ENCODE results near the gene TJP2.
"Not testable (repeated sequence)": the region's sequence is repeated elsewhere in the genome, so short reads cannot be mapped to it uniquely, and the experiment has no call there.

Gene TJP2

DNA sequence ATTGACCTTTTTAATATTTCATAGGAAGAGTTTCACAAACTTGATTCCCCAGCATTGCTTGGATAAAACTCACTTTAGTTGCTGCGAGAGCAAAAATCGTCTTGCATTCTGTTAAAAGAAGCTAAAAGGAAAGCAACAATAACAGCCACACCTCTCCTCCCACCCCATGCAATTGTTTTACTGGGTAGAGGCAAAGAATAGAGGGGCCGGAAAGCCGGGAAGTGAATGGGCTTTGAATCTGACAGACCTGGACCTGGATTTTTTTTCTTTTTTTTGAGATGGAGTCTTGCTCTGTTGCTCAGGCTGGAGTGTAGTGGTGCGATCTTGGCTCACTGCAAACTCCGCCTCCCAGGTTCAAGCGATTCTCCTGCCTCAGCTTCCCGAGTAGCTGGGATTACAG lies 9.5 kb upstream of the TJP2 start:
- not testable (repeated sequence) for DNase-seq

DNA sequence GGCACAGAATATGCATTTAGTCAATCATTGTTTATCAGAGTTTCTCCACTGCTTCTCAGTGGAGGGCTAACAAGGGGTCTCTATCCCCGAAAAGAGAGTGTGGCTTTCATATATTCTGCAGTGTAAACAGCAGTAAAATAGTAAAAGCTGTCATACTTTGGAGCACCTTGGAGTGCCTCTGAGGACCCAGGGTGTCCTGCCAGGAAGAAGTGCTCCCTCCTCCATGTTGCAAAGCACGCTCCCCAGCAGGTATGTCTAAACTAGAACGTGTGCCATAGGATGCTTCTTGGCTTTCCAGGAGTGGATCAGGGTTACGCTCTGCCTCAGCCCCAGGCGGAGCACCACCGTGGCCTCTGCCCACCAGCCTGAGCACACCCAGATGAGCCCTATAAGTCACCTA lies 8.5 kb upstream of the TJP2 start:
- DNase-seq, result no peak

DNA sequence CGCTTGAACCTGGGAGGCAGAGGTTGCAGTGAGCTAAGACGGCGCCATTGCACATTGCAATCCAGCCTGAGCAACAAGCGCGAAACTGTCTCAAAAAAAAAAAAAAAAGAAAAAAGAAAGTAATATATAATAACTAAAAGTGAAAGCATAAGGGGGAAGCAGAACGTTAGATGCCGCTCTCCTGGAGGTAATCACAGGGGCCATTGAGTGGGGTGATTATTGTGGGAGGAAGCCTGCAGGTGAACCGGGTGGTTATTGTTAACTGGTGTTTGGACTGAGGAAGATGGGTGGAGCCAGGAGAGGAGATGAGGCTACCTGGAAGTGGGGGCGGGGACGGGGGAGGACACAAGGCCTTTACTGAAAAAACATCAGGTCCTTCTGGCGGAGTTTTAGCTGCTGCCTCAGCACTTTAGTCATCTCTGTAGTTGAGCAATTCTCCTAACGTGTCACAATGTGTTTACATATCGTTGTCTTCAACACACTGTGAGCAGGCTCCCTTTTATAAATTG lies 5.3 kb upstream of the TJP2 start:
- no peak for DNase-seq

DNA sequence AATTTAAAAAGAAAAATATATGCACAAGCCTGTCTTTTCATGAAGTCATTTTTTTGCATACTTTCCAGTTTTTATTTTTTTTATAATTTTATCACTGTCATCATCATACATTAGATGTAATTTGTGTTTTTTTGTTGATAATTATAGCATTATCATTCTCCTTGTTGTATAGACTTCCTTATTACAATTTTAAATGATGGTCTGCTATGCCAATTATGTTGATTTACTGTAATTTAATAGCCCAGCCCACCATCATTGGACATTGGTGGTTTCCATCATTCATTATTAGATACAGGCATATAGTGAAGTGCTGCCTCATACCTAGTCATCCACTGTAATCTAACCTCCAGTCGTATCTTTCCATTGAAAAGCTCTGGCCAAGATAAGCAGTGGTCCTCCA lies 3.8 kb upstream of the TJP2 start:
- DNase-seq, result no peak

DNA sequence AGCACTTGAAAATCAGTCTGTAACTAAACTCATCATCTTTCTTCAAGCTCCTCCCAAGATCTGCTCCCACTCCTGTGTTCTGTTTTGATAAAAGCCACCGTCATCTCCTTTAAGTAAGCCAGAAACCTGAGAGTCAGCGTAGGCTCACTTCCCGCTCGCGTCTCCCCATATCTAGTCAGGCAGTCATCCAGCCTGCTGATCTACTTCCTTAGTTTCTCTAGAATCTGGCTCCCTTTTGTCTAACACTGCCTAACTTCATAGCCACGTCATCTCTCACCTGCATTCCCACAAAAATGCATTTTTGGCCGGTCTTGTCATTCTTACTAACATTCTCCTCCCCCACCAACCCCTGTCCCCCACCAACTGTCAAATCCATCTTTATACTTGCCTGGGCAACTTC lies 3.0 kb upstream of the TJP2 start:
- peak; percentile 56 for DNase-seq

DNA sequence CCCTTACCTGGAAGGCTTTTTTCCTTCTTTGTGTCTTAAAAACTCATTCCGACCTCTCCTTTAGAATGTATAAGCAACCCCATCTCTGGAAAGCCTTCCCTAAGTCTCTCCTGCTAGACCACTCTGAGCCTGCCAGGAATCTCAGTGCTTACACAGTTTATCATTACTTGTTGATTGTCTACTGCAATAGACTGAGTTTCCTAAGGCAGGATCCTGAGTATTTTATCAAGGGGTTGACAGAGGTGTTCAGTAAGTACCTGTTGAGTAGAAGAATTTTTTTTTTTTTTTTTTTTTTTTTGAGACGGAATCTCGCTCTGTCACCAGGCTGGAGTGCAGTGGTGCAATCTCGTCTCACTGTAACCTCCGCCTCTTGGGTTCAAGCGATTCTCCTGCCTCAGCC lies 2.6 kb upstream of the TJP2 start:
- no peak for DNase-seq

DNA sequence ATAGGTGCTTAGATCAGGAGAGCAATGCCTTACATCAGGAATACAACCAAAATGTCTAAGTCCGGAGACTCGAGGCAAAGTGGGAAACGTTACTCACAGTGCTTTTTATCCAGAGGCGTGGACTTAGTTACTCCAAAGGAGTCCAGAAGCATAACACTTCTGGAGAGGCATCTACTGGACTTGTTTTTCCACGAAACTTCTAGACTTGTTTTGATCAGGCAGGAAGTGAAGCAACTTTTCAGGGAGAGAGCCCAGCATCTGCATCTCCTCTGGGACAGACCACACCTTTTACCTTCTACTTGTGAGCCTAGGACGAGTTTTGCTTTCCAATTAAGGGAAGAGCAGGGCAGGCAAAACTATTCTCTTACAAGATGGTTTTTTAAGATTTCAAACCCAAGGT lies 1.2 kb upstream of the TJP2 start:
- no peak for DNase-seq

DNA sequence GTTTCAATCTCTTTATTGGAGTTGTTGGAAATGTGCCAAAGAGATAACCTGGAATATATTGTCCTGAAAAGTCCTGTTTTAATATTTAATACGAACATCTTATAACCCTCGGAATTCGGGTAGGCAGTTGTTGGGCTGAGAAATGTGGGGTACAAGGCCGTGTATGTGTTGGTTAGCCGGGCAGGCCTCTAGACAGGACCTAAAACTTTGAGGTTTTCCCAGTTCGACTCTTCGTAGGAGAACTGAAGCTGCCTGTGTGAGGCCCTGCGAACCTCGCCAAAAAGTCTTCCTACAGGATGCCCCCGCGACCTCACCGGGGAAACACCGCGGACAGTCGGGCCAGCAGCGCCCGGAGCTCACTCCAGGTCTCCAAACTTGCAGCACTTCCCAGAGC lies 583 bp upstream of the TJP2 start:
- DNase-seq, result no peak

DNA sequence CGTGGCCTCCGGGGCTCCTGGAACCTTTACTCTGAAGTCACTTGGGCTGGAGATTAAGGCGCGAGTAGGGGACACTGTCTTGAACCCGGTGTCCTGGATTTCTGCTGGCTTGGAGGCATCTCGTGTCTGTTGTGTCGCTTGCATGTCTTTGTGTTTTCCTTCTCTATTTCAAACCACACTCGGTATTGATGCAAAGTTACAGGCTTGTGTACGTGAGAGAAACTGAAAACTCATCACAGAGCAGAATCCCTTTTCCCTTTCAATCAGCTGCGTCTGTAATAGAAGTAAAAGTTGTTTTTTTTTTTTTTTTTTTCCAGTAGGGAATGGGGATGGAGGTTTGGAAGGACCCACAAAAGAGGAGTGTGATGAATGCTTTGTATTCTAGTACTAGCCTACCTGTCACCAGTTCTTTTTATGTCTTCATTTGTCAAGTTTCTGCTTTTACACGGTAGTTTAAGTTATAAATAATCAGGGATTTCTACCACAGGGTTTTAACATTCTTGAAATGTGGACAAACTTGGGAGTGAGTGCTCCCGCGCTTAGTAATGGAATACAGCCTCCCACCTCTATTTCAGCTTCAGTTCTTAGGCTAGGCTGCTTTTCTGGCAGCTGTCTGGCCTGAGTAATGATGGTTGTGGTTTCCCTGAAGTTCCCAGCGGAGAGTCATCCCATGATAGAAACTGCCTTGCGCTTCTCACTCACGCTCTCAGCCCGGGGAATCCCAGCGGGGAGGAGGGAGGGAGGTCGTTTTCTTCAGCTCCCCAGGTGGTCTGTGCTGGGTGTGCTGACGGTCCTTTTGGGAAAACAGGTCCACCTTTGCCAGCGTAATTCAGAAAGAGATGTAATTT lies 763 bp downstream of the TJP2 start:
- peak; percentile 50 for DNase-seq

DNA sequence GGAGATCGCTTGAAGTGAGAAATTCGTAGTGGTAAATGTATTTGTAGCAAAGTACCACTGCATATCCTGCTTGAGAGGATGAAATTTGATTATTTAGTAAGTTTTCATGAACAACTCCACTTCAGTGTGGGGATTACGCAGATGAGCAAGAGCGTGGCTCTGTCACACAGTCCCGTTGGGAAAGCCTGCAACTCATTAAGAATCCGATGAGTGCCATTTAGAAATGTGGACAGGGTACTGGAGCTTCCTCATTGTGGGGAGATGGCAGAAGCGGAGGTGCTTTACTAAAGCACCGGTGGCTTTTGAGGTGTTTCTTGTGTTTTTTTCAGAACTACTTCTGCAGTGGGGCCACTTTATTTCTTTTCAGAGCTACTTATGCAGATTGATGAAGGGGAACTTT lies 1.4 kb downstream of the TJP2 start:
- DNase-seq, result no peak

DNA sequence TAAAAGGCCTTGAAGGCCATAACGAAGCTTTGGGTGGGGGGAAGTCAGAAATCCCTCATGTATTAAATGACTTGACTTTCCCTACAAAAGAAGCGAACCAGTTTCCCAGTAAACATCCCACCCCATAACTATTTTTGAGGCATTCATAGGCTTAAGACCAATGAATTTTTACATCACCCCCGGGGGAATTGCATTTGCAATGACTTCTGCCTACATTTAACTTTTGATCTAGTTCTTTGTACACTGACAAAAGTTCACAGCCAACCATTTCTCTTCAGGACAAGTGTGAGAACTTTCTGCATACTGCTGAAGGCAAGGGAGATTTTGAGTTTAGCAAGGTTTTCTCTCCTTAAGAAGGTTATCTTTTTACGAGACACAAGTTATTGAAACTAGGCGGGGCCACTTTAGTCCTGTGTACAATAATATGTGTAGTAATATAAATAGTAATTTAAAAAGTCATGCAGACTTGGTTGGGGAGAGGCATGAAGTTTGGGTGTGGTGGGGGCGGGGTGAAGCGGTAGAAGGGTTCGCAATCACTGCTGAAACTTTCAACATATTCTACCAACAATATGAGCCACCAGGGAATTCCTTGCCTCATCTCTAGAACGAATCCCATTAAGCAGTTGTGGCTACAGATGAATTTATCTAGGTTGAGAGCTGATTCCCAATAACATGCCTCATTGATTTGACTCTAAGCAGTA lies 2.5 kb downstream of the TJP2 start:
- DNase-seq, result no peak

DNA sequence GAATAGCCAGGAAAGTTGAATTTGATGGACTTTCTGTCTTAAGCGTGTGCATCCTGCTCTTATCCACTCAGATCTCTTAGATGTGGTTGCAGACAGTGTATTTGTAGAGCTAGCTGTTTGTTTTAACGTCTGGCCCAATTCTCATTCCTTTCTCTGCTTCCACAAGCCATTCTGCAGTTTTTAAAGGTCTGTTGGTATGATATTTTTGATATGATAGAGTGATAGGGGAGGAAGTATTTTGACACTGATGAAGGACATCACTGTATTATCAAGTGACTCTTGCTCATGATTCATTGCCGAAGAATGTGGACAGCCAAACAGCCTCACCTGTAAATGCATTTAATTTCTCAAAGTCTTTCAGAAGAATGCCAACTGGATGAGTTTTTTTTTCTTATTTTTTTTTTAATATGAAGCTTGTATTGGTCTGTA lies 4.5 kb downstream of the TJP2 start:
- no peak for DNase-seq

DNA sequence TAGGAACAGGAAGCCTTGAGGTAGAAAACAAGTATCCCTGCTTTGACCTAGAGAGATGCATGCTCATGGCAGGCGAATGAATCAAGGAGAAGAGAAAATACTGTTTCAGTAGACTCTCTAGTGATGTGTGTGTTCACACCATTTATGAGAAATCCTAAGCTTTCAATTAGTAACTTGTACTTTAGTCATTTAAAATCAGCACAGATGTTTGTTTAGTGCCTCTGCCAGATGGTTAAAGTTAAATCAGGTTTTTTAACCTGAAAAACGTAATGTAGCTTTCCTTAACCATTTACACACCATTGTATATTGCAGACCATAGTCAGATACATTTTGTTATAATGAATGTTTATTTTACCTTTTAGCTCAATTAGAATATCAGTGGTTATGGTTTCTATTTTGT lies 5.0 kb downstream of the TJP2 start:
- DNase-seq, result no peak

DNA sequence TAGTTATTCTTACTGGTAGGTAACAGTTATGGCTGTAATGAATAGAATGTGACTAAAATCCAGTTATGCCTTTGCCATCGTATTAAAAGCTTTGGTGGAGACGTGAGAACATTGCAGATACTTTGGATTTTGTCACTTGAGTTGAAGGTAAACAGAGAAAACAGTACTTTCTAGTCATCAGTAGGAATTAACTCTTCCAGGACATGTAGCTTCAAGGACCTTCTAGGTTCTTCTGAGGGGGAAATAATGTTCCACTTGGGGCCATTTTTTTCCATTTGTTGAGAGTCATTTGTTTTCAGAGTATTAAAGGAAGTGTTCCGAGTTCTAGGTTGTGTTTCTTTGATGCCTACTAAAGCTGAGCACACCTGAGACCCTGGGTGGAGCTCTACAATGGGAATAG lies 6.1 kb downstream of the TJP2 start:
- no peak for DNase-seq

DNA sequence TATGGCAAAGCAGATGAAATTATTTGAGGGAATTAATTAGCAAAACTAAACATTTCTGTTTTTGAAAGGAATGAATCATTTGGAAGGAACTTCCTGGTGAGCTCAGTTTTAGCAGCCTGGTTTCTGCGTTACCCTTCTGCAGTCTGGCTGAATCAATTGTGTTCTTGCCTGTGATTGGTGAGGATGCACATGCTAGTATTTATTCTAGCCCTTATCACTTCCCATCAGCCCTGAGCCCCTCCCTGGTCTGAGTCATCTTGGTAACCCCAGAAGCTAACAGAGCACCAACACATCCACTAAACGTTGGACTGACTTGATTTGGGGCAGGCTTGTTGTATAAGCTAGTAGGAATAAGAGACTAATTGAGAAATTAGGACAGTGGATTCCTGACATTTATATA lies 6.6 kb downstream of the TJP2 start:
- peak; percentile 95 for DNase-seq

DNA sequence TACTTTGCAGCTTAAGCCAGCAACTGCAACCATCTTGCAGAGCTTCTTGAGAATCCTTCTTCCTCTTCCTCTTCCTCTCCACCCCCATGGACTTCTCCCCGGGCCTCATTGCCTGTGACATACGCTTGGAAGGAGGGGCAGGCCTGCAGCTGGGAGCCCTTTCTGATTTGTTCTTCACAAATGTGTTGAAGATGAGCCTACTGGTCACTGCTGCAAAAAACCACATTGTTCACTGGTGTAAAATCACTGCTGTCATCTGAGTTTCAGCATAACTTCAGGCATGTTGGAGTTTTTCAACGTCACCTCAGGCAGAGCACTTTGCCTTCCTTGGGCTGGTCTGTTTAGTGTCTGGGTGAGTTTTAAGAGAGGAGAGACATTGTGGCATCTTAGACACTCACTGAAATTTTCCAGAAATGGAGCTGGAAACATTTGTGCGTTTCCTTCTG lies 7.9 kb downstream of the TJP2 start:
- no peak for DNase-seq

DNA sequence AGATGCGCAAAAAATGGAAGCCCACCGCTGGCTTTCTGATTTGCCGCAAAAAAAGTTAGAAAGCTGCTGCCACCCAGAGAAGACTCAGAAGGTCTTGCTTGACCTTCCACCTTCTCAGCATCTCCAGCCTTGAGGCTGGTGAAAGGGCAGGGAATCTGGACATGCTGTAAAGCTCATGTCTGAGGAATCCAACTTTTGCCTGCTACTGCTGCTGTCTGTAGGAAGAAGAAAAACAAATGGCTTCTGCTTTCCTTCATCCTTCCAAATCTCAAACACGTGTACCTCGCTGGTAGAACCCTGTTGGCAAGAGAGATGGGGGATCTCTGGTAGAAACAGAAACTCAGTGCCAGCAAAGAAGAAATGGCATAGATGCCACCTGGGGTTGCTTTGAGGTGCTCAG lies 10.2 kb downstream of the TJP2 start:
- no peak for DNase-seq

DNA sequence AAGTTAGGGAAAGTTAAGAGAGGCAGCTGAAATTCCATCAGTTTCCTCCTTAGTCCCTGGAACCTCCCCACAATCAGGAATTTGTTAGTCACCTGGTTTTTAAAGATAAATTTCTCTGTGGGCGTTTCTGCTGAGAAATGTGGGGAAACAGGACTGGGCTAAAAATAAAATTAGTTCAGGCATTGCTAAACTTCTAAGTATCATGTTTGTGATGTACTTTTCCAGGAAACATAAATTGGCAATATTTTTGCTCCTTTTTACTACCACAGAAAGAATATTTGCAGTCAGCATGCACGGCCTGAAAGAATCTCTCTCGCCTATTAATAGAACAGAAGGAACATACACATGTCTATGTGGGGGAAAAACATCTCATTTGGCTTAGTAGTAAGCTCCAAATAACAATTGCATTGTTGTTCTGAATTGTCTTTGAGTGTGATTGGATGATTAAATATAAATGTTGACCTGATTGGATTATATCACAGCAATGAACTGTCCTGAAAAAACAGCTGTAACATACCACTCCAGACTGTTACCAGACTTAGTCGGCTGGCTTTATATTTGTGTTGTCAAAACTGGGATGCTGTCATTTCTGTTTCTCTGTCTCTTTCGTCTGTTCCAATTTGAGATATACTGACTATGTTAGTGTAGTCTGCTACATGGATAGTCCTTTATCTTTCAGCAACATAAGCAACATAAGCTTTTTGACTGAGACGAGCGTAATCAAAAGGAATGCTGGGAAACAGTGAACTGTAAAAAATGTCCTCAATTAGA lies 12.9 kb downstream of the TJP2 start:
- peak; percentile 87 for DNase-seq

DNA sequence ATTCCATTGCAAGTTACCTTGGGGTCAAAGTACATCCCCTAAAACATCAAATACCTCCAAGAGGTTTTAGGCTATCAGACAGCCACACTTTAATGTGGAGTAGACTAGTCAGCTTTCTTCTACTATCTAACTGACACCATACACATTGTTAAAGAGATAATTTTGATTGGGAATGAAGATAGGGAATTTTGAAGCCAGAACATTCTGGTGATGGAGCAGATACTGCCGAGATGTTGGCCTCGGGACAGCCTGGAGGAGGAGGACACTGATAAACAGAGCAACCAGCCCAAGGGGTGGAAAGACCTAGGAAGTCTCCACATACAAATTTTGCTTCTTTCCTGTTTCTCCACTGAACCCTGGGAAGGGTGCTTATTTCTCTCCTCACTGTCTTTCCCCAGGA lies 14.9 kb downstream of the TJP2 start:
- DNase-seq, result peak; percentile 71

DNA sequence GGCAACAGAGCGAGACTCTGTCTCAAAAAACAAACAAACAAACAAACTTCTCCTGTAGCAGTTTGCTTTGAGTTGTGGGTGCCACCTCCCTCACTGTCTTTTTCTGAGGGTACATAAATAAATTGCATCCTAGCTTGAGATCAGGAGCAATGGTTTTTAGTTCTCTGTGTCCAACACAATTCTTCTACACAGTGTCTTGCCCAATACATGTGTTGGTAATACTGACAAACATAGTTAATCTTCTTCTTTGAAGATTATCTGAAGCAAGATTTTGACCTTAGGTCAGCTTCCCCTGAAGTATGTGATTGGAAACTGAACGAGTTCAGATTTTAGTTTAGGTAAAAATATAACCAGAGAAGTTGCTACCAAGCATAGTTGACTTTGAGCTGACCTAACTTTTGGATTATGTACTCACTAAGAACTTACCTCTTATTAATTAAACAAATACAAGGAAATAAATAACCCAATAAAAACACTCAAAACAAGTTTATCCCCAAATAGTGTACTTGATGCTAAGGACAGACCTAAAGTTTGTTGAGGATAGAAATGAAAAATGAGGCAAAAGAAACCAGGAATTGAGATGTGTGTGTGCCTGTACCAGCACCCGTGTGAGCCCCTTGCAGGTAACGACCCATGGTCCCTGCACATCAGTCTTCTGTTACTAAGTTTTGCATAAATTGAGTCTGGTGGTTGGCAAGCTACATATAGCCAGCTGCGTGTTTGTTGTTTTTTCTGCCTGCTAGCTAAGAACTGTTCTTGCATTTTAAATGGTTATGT lies 16.2 kb downstream of the TJP2 start:
- DNase-seq, result no peak

DNA sequence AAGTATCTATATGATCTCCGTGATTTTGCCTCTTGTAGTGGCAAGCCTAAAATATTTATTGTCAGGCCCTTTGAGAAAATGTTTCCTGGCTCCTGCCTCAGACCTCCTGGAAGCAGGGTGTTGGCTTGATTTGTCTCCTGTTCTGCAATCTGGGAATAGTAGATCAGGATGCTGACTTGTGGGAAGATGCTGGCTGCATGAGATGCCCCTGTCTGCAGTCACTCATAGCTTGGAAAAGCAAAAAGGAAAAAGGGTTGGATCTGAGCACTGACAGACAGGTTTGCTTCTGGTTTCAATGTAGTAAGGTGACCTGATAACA lies 16.7 kb downstream of the TJP2 start:
- no peak for DNase-seq

DNA sequence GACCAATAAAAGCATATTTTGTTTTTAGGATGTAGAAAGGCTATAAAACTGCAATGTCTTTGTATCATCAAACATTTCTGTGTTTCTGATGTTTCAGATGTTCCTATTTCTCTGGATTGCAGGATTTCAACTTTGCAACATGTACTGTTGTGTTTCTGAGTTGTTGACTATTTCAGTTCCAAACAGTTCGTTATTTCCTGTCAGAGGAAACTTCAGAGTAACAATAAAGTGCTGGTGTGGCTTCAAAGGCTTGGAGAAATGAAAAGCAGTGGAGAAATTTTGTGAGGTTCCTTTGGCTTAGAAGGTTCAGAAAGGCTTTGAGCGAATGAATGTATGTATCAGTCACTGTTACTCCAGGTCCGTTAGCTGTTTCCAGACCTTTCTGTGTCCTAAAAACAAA lies 17.2 kb downstream of the TJP2 start:
- no peak for DNase-seq

DNA sequence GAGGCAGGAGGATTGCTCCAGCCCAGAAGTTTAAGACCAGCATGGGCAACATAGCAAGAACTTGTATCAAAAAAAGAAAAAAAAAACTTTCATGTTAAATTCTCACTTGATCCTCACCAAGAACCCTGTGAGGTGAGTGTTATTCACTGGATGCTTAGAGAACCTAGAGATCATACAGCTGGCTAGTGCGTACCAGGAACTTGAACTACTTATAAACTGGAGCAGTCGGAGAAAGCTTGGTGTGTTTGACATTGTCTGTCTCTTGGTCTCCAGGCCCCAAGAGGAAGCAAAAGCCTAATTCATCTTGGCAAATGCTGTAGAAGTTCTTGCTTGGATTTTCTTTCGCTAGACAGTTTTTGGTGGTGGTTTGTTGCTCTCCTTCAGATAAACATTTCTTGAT lies 18.1 kb downstream of the TJP2 start:
- DNase-seq, result no peak
